ENCODE data around the gene CD200R1. TPM values are rescaled to one million over a fixed set of nuclear protein-coding genes. Genes with fewer than 3 reads are reported as not detected.

CD200R1 gene
- total RNA-seq, 1 experiment from 2014 or later, result not detected

DNA sequence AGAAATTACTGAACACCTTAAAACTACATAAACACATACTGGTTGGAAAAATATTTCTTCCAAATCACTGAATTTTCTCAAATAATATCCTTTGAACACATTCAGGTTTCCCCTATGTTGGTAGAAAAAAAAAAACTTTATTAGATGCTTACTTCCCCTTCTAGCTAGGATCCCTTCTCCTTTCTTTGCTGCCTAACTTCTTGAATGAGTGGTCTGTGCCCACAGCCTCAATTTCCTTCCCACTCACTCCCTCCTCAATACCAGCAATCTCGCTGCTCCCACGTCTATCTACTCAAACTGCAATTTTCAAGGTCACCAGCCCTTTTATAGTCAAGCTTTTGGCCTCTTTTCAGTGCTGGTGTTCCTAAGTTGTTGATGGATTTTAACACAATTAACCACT lies 8.3 kb downstream of the CD200R1 start:
- DNase-seq (ENCODE audit: low read depth, low spot score), result no peak
- no peak overlapping the region for H3K4me3 ChIP-seq (replicated peaks in 1 of 2; ENCODE audit: low read depth in 1 of 2, low read length in 2 of 2)
- ChIA-PET RAD21 (ENCODE audit: low non-redundant PET in 1 of 2, low total read pairs in 2 of 2, uncharacterized antibody in 2 of 2, unreplicated experiment in 2 of 2) (no interaction called here), CTCF (interaction anchor here (1.1 kb wide), 1 partner anchor 13 kb away, joined by 4 read pairs; no protein-coding TSS in a partner anchor), POLR2A (interaction anchor here (1.2 kb wide), 1 partner anchor 24 kb away, joined by 3 read pairs; the partner anchor contains the start of gene GTPBP8)
- H3K27me3 ChIP-seq (ENCODE audit: insufficient read depth, low read length), result 0 out of 2 replicates have a peak, but pooled peaks cover under 1% of the 10 kb centered on the region
- H3K4me1 ChIP-seq (ENCODE audit: control insufficient read depth in 1 of 2, insufficient read depth in 2 of 2, low read length in 2 of 2), result no peaks in the 10 kb centered on the region
- no TSS peak for BruUV-seq (replicated peaks)
- no peak for ATAC-seq
- H3K9me2 ChIP-seq (ENCODE audit: insufficient read depth), result no peaks in the 10 kb centered on the region
- H3K79me2 ChIP-seq (ENCODE audit: insufficient read depth, low read length), result no peaks in the 10 kb centered on the region
- 0 out of 4 replicates have a peak, but pooled peaks cover 0 to 3% of the 10 kb centered on the region in 2 experiments for H3K9me3 ChIP-seq (ENCODE audit: control insufficient read depth in 1 of 2, insufficient read depth in 1 of 2, low read depth in 1 of 2, low read length in 2 of 2)
- no peak for TF ChIP-seq TCF7L2 (IDR thresholded peaks at IDR 0.05; ENCODE audit: borderline replicate concordance, extremely low read depth, insufficient read depth, insufficient read length)
- no peak for TF ChIP-seq JUND (IDR thresholded peaks at IDR 0.05)
- no peak for TF ChIP-seq EZH2phosphoT487 (IDR thresholded peaks at IDR 0.05; ENCODE audit: borderline replicate concordance)
- no peak for TF ChIP-seq ZFX (IDR thresholded peaks at IDR 0.05)
- TF ChIP-seq SP1 (IDR thresholded peaks at IDR 0.05; ENCODE audit: low read depth), result no peak
- TF ChIP-seq, protein P1, sequence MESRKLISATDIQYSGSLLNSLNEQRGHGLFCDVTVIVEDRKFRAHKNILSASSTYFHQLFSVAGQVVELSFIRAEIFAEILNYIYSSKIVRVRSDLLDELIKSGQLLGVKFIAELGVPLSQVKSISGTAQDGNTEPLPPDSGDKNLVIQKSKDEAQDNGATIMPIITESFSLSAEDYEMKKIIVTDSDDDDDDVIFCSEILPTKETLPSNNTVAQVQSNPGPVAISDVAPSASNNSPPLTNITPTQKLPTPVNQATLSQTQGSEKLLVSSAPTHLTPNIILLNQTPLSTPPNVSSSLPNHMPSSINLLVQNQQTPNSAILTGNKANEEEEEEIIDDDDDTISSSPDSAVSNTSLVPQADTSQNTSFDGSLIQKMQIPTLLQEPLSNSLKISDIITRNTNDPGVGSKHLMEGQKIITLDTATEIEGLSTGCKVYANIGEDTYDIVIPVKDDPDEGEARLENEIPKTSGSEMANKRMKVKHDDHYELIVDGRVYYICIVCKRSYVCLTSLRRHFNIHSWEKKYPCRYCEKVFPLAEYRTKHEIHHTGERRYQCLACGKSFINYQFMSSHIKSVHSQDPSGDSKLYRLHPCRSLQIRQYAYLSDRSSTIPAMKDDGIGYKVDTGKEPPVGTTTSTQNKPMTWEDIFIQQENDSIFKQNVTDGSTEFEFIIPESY (IDR thresholded peaks at IDR 0.05; ENCODE audit: extremely low read depth, insufficient replicate concordance, low read length), result no peak
- no peak for TF ChIP-seq RAD21 (IDR thresholded peaks at IDR 0.05; ENCODE audit: low read depth)
- TF ChIP-seq POLR2AphosphoS5 (IDR thresholded peaks at IDR 0.05; ENCODE audit: low read depth, low read length), result no peak
- TF ChIP-seq ZNF274 (IDR thresholded peaks at IDR 0.05; ENCODE audit: low read depth, low read length), result no peak
- TF ChIP-seq, protein P2, sequence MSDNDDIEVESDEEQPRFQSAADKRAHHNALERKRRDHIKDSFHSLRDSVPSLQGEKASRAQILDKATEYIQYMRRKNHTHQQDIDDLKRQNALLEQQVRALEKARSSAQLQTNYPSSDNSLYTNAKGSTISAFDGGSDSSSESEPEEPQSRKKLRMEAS (IDR thresholded peaks at IDR 0.05), result no peak
- H3K36me3 ChIP-seq (ENCODE audit: control insufficient read depth in 1 of 2, insufficient read depth in 2 of 2, low read length in 2 of 2), result no peaks in the 10 kb centered on the region
- no peak overlapping the region for H3K4me2 ChIP-seq (ENCODE audit: low read length)
- H4K20me1 ChIP-seq (ENCODE audit: insufficient read depth), result no peaks in the 10 kb centered on the region
- no peak overlapping the region for H3K9ac ChIP-seq (ENCODE audit: low read length)
- H2AFZ ChIP-seq (ENCODE audit: low read depth, low read length, poor library complexity, severe bottlenecking), result no peak overlapping the region
- intact Hi-C loops (cut with micrococcal nuclease), result no loop called here
- H3K27ac ChIP-seq (ENCODE audit: low read depth, low read length), result no peak overlapping the region

Data from HCT116 (cell line).